ENCODE results near the gene HNRNPL.
"Not testable (repeated sequence)": the region's sequence is repeated elsewhere in the genome, so short reads cannot be mapped to it uniquely, and the experiment has no call there.

Gene HNRNPL

GRCh38 chr19:38799104-38799503 is 50.7 kb downstream of the HNRNPL start:
- no peak overlapping the region for H3K4me2 ChIP-seq (ENCODE audit: low read depth, low read length, poor library complexity, severe bottlenecking)
- no peaks in the 10 kb centered on the region for H4K20me1 ChIP-seq (ENCODE audit: insufficient read depth, low read length, poor library complexity, severe bottlenecking)
- no peaks in the 10 kb centered on the region for H3K27me3 ChIP-seq (ENCODE audit: insufficient read depth, low read length, poor library complexity, severe bottlenecking)
- H3K36me3 ChIP-seq (ENCODE audit: insufficient read depth, low read length): no peaks in the 10 kb centered on the region
- H3K4me3 ChIP-seq (ENCODE audit: low read length, poor library complexity, severe bottlenecking): no peak overlapping the region
- no peaks in the 10 kb centered on the region for H3F3A ChIP-seq (ENCODE audit: low read depth)
- H3K79me2 ChIP-seq (ENCODE audit: insufficient read depth, low read length): no peaks in the 10 kb centered on the region
- H3K9me2 ChIP-seq (replicated peaks; ENCODE audit: low read depth, low read length): no peaks in the 10 kb centered on the region
- no peaks in the 10 kb centered on the region for H3K4me1 ChIP-seq (ENCODE audit: insufficient read depth, low read length, poor library complexity, severe bottlenecking)
- TF ChIP-seq EZH2phosphoT487 (IDR thresholded peaks at IDR 0.05; ENCODE audit: borderline replicate concordance): no peak
- no peak for TF ChIP-seq CTCF (conservative IDR thresholded peaks at IDR 0.05; ENCODE audit: low read length)
- no peak overlapping the region for H2AFZ ChIP-seq (ENCODE audit: low read length)
- no peaks in the 10 kb centered on the region for H3K9me3 ChIP-seq (ENCODE audit: insufficient read depth, low read depth, low read length)
- H3K9ac ChIP-seq (ENCODE audit: low read depth, low read length, poor library complexity, severe bottlenecking): no peak overlapping the region

GRCh38 chr19:38797781-38798180 is 52.0 kb downstream of the HNRNPL start:
- not testable (repeated sequence) for H3K4me1 ChIP-seq (ENCODE audit: insufficient read depth, low read length, poor library complexity, severe bottlenecking); H3K4me2 ChIP-seq (ENCODE audit: low read depth, low read length, poor library complexity, severe bottlenecking); H2AFZ ChIP-seq (ENCODE audit: low read length); H3K4me3 ChIP-seq (ENCODE audit: low read length, poor library complexity, severe bottlenecking); H3K36me3 ChIP-seq (ENCODE audit: insufficient read depth, low read length); H3K9me2 ChIP-seq (replicated peaks; ENCODE audit: low read depth, low read length); H3F3A ChIP-seq (ENCODE audit: low read depth); H3K9me3 ChIP-seq (ENCODE audit: insufficient read depth, low read depth, low read length); H3K9ac ChIP-seq (ENCODE audit: low read depth, low read length, poor library complexity, severe bottlenecking); H4K20me1 ChIP-seq (ENCODE audit: insufficient read depth, low read length, poor library complexity, severe bottlenecking); H3K79me2 ChIP-seq (ENCODE audit: insufficient read depth, low read length); H3K27me3 ChIP-seq (ENCODE audit: insufficient read depth, low read length, poor library complexity, severe bottlenecking)

GRCh38 chr19:38796154-38796553 is 53.6 kb downstream of the HNRNPL start:
- no peaks in the 10 kb centered on the region for H3K9me3 ChIP-seq (ENCODE audit: insufficient read depth, low read depth, low read length)
- H3F3A ChIP-seq (ENCODE audit: low read depth): no peaks in the 10 kb centered on the region
- H3K27me3 ChIP-seq (ENCODE audit: insufficient read depth, low read length, poor library complexity, severe bottlenecking): no peaks in the 10 kb centered on the region
- no peak for TF ChIP-seq EZH2phosphoT487 (IDR thresholded peaks at IDR 0.05; ENCODE audit: borderline replicate concordance)
- no peak for TF ChIP-seq CTCF (conservative IDR thresholded peaks at IDR 0.05; ENCODE audit: low read length)
- H4K20me1 ChIP-seq (ENCODE audit: insufficient read depth, low read length, poor library complexity, severe bottlenecking): no peaks in the 10 kb centered on the region
- no peaks in the 10 kb centered on the region for H3K36me3 ChIP-seq (ENCODE audit: insufficient read depth, low read length)
- H3K4me2 ChIP-seq (ENCODE audit: low read depth, low read length, poor library complexity, severe bottlenecking): no peak overlapping the region
- H3K4me3 ChIP-seq (ENCODE audit: low read length, poor library complexity, severe bottlenecking): no peak overlapping the region
- no peaks in the 10 kb centered on the region for H3K9me2 ChIP-seq (replicated peaks; ENCODE audit: low read depth, low read length)
- H2AFZ ChIP-seq (ENCODE audit: low read length): no peak overlapping the region
- no peaks in the 10 kb centered on the region for H3K79me2 ChIP-seq (ENCODE audit: insufficient read depth, low read length)
- H3K9ac ChIP-seq (ENCODE audit: low read depth, low read length, poor library complexity, severe bottlenecking): no peak overlapping the region
- no peaks in the 10 kb centered on the region for H3K4me1 ChIP-seq (ENCODE audit: insufficient read depth, low read length, poor library complexity, severe bottlenecking)

- Histone ChIP-seq H4K20me1 (ENCODE audit: insufficient read depth, low read length, poor library complexity, severe bottlenecking) (no peaks in the 10 kb centered on the region), H3K27me3 (ENCODE audit: insufficient read depth, low read length, poor library complexity, severe bottlenecking) (no peaks in the 10 kb centered on the region), H3F3A (ENCODE audit: low read depth) (no peaks in the 10 kb centered on the region), H3K9me3 (ENCODE audit: insufficient read depth, low read depth, low read length) (no peaks in the 10 kb centered on the region), H3K36me3 (ENCODE audit: insufficient read depth, low read length) (no peaks in the 10 kb centered on the region), H3K9ac (ENCODE audit: low read depth, low read length, poor library complexity, severe bottlenecking) (no peak overlapping the region), H3K79me2 (ENCODE audit: insufficient read depth, low read length) (no peaks in the 10 kb centered on the region), H3K4me1 (ENCODE audit: insufficient read depth, low read length, poor library complexity, severe bottlenecking) (no peaks in the 10 kb centered on the region), H3K9me2 (replicated peaks; ENCODE audit: low read depth, low read length) (no peaks in the 10 kb centered on the region), H3K4me3 (ENCODE audit: low read length, poor library complexity, severe bottlenecking) (no peak overlapping the region), H3K4me2 (ENCODE audit: low read depth, low read length, poor library complexity, severe bottlenecking) (no peak overlapping the region), H2AFZ (ENCODE audit: low read length) (no peak overlapping the region)
- no peak for TF ChIP-seq EZH2phosphoT487 (IDR thresholded peaks at IDR 0.05; ENCODE audit: borderline replicate concordance)
- TF ChIP-seq CTCF (conservative IDR thresholded peaks at IDR 0.05; ENCODE audit: low read length): no peak
Observed at GRCh38 chr19:38795549-38795948, 54.2 kb downstream of the HNRNPL start.

Measured in Loucy (cell line).